ENCODE results near the gene TBC1D13.
"Not testable (repeated sequence)": the region's sequence is repeated elsewhere in the genome, so short reads cannot be mapped to it uniquely, and the experiment has no call there.

Gene TBC1D13

GRCh38 chr9:128786681-128787601 is at the start of gene TBC1D13:
Gene TBC1D13 (plus strand): TSS chr9:128787253. CDS start chr9:128787354, 101 bp downstream.
- peak; percentile 85 to 88 for DNase-seq (ENCODE audit: low read depth in 2 of 2)

GRCh38 chr9:128742401-128742800 is 44.7 kb upstream of the TBC1D13 start:
- DNase-seq (ENCODE audit: low read depth in 2 of 2): no peak

- DNase-seq (ENCODE audit: low read depth in 2 of 2): no peak
These were observed 43.6 kb upstream of the TBC1D13 start for GRCh38 chr9:128743421-128743820.

- no peak for DNase-seq (ENCODE audit: low read depth in 2 of 2)
These were observed 39.8 kb upstream of the TBC1D13 start for GRCh38 chr9:128747241-128747640.

GRCh38 chr9:128750926-128751595 is 36.0 kb upstream of the TBC1D13 start:
- DNase-seq (ENCODE audit: low read depth in 2 of 2): no peak

- DNase-seq (ENCODE audit: low read depth in 2 of 2): no peak
These were observed 33.4 kb upstream of the TBC1D13 start for GRCh38 chr9:128753627-128754026.

GRCh38 chr9:128757602-128758001 is 29.5 kb upstream of the TBC1D13 start:
- DNase-seq (ENCODE audit: low read depth in 2 of 2): no peak

GRCh38 chr9:128762671-128763449 is 24.2 kb upstream of the TBC1D13 start:
- DNase-seq (ENCODE audit: low read depth in 2 of 2): no peak

GRCh38 chr9:128764361-128764760 is 22.7 kb upstream of the TBC1D13 start:
- DNase-seq (ENCODE audit: low read depth in 2 of 2): no peak

- DNase-seq (ENCODE audit: low read depth in 2 of 2): no peak
These were observed 21.6 kb upstream of the TBC1D13 start for GRCh38 chr9:128765499-128765898.

GRCh38 chr9:128768606-128769005 is 18.4 kb upstream of the TBC1D13 start:
- no peak for DNase-seq (ENCODE audit: low read depth in 2 of 2)

GRCh38 chr9:128770286-128771030 is 16.6 kb upstream of the TBC1D13 start:
- no peak for DNase-seq (ENCODE audit: low read depth in 2 of 2)

GRCh38 chr9:128771094-128771721 is 15.8 kb upstream of the TBC1D13 start:
- no peak for DNase-seq (ENCODE audit: low read depth in 2 of 2)

GRCh38 chr9:128771745-128772519 is 15.1 kb upstream of the TBC1D13 start, which contains the start of gene ZER1:
Gene ZER1 (minus strand): TSS chr9:128771927. CDS start chr9:128755565, 16,362 bp downstream.
- DNase-seq (ENCODE audit: low read depth in 2 of 2): peak; percentile 90 to 95

- no peak for DNase-seq (ENCODE audit: low read depth in 2 of 2)
These were observed 14.0 kb upstream of the TBC1D13 start for GRCh38 chr9:128773049-128773448.

- no peak for DNase-seq (ENCODE audit: low read depth in 2 of 2)
These were observed 12.2 kb upstream of the TBC1D13 start for GRCh38 chr9:128774804-128775203.

- not testable (repeated sequence) for DNase-seq (ENCODE audit: low read depth in 2 of 2)
These were observed 7.0 kb upstream of the TBC1D13 start for GRCh38 chr9:128780093-128780492.

- no peak for DNase-seq (ENCODE audit: low read depth in 2 of 2)
These were observed 5.6 kb upstream of the TBC1D13 start for GRCh38 chr9:128781187-128782070.

GRCh38 chr9:128782669-128783068 is 4.4 kb upstream of the TBC1D13 start:
- DNase-seq (ENCODE audit: low read depth in 2 of 2): no peak
